ENCODE measurements around the gene CALB2. TPM values are rescaled to one million over a fixed set of nuclear protein-coding genes. Genes with fewer than 3 reads are reported as not detected.

The CALB2 gene
- total and polyA plus RNA-seq, 2 donors (not counting 3 experiments of a cell fraction or from before 2014, with no cell fraction given), result not detected

DNA sequence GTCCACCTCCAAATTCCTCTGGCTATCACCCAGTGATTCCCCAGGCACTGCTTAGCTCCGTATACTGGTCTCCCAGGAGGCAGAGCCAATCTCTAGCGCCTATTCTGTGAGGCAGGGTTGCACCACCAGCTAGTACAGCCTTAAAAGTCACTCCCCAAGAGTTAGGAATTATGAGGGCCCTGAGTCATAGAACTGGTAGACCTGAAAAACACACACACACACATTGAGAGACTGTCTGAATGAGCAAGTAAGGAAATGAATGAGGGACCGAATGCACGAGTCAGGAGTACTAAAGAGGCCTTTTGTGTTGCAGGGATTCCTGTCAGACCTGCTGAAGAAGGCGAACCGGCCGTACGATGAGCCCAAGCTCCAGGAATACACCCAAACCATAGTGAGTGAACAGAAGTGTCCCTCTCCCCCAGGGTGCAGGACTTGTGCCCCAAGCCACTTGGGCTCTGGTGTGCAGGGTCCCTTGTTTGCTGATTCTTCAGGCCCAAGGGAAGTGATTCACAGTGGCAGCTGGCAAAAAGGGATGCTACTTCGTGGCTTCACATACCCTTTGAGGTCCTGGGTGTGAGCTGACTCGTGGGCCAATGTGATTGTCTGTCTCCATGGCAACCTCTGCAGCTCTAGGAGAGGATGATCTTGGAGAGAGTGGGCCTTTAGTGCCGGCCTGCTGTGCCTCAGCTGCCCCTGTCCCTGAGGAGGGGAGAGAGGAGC lies 24.7 kb downstream of the CALB2 start:
- H4K20me1 ChIP-seq (replicated peaks; ENCODE audit: control insufficient read depth, extremely low read depth, insufficient read depth, low read length), result no peaks in the 10 kb centered on the region
- FAIRE-seq (no peak), DNase-seq (ENCODE audit: low read depth, low spot score) (no peak)
- dilution Hi-C loops (cut with MboI; ENCODE audit: extremely low pct_ligation_motif_present, low sequenced_read_pairs) (no loop called here), intact Hi-C loops (cut with micrococcal nuclease) (no loop called here)
- H3K4me2 ChIP-seq (ENCODE audit: insufficient read depth, low read length), result no peak overlapping the region
- no peaks in the 10 kb centered on the region for H3K9me1 ChIP-seq (replicated peaks; ENCODE audit: control insufficient read depth, extremely low read depth, insufficient read depth, low read length)
- H3K27ac ChIP-seq (ENCODE audit: insufficient read depth, low read depth, low read length), result no peak overlapping the region
- H3K4me1 ChIP-seq (ENCODE audit: control insufficient read depth, extremely low read depth, insufficient read depth, low read length), result no peaks in the 10 kb centered on the region
- H3K79me2 ChIP-seq (ENCODE audit: control insufficient read depth, insufficient read depth, low read length), result no peaks in the 10 kb centered on the region
- CTCF ChIA-PET, result no interaction called here
- no peaks in the 10 kb centered on the region for H3K27me3 ChIP-seq (ENCODE audit: control insufficient read depth in 2 of 2, insufficient read depth in 2 of 2, low read length in 2 of 2)
- H3K9ac ChIP-seq (replicated peaks; ENCODE audit: extremely low read depth, insufficient read depth, low read length), result no peak overlapping the region
- POLR2A ChIA-PET, result no interaction called here
- H3K4me3 ChIP-seq (replicated peaks in 1 of 3; ENCODE audit: insufficient read depth in 1 of 3, low read depth in 1 of 3, low read length in 3 of 3), result no peak overlapping the region
- H2AFZ ChIP-seq (ENCODE audit: low read depth, low read length), result no peak overlapping the region
- no peak for TF ChIP-seq EZH2 (IDR thresholded peaks at IDR 0.05; ENCODE audit: borderline replicate concordance, low read depth, low read length, severe bottlenecking)
- no peak for TF ChIP-seq POLR2A (IDR thresholded peaks at IDR 0.05; ENCODE audit: low read depth, low read length)
- TF ChIP-seq, protein P1, sequence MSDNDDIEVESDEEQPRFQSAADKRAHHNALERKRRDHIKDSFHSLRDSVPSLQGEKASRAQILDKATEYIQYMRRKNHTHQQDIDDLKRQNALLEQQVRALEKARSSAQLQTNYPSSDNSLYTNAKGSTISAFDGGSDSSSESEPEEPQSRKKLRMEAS (IDR thresholded peaks at IDR 0.05; ENCODE audit: insufficient read depth, insufficient read length), result no peak
- TF ChIP-seq JUN (IDR thresholded peaks at IDR 0.05; ENCODE audit: borderline replicate concordance, insufficient read depth, insufficient read length, low read depth), result no peak
- no peak for TF ChIP-seq FOS (IDR thresholded peaks at IDR 0.05; ENCODE audit: borderline replicate concordance, insufficient read depth, low read length)
- TF ChIP-seq, protein P2, sequence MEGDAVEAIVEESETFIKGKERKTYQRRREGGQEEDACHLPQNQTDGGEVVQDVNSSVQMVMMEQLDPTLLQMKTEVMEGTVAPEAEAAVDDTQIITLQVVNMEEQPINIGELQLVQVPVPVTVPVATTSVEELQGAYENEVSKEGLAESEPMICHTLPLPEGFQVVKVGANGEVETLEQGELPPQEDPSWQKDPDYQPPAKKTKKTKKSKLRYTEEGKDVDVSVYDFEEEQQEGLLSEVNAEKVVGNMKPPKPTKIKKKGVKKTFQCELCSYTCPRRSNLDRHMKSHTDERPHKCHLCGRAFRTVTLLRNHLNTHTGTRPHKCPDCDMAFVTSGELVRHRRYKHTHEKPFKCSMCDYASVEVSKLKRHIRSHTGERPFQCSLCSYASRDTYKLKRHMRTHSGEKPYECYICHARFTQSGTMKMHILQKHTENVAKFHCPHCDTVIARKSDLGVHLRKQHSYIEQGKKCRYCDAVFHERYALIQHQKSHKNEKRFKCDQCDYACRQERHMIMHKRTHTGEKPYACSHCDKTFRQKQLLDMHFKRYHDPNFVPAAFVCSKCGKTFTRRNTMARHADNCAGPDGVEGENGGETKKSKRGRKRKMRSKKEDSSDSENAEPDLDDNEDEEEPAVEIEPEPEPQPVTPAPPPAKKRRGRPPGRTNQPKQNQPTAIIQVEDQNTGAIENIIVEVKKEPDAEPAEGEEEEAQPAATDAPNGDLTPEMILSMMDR (IDR thresholded peaks at IDR 0.05; ENCODE audit: extremely low read depth in 1 of 2, insufficient read depth in 1 of 2, low read depth in 1 of 2, low read length in 2 of 2), result no peak
- no TSS peak for BruUV-seq (replicated peaks)
- no peaks in the 10 kb centered on the region for H3K9me3 ChIP-seq (replicated peaks; ENCODE audit: control insufficient read depth, insufficient read depth, low read length)
- no peaks in the 10 kb centered on the region for H3K36me3 ChIP-seq (ENCODE audit: control insufficient read depth in 2 of 2, extremely low read depth in 1 of 2, insufficient read depth in 2 of 2, low read length in 2 of 2)
